GM10248 (cell line): Measurements from ENCODE around the gene LYPD4.

Source experiments
- CTCF ChIA-PET: fragments of 300-600 bp; sonication (Branson Sonifier 250); formaldehyde crosslinking; extraction: SDS; loops from one replicate; lab custom pipeline; 2021; ENCODE audit warnings: antibody characterized with exemption; lab: Yijun Ruan, JAX
- POLR2A ChIA-PET: fragments of 350-650 bp; sonication (Branson Sonifier 250); formaldehyde crosslinking; extraction: SDS; loops from one replicate; lab custom pipeline; 2020; ENCODE audit warnings: antibody characterized with exemption; lab: Yijun Ruan, JAX
- DNase-seq: peaks from one replicate; pipeline ENCODE4 v3.0.0; 2012; ENCODE audit errors: extremely low spot score
- CTCF ChIP-seq: IDR thresholded peaks from 2 replicates; pipeline ENCODE4 v1.5.1; 2012; ENCODE audit warnings: mild to moderate bottlenecking, low read depth; ENCODE audit errors: extremely low read depth, missing control alignments, control extremely low read depth

LYPD4 gene

GRCh38 chr19:41848666-41849065 is 4.2 kb upstream of the LYPD4 start:
- no peak for DNase-seq
- POLR2A ChIA-PET = no interaction called here
- CTCF ChIA-PET = interaction anchor here (0.9 to 3.9 kb wide), 5 partner anchors 11 to 95 kb away, joined by 3 to 21 read pairs (median 5); partner anchors contain the start of gene RPS19
- no peak for TF ChIP-seq CTCF

GRCh38 chr19:41847351-41848105 is 3.0 kb upstream of the LYPD4 start:
- DNase-seq = no peak
- ChIA-PET CTCF (interaction anchor here (1.2 to 1.4 kb wide), 2 partner anchors 12 to 56 kb away, joined by 3 to 4 read pairs; partner anchors contain the start of gene RPS19), POLR2A (no interaction called here)
- no peak for TF ChIP-seq CTCF

GRCh38 chr19:41845051-41845590 is 638 bp upstream of the LYPD4 start:
- no peak for TF ChIP-seq CTCF
- CTCF ChIA-PET = no interaction called here
- DNase-seq = no peak
- POLR2A ChIA-PET = no interaction called here

GRCh38 chr19:41845001-41845050 is 343 bp upstream of the LYPD4 start, which contains the start of gene DMRTC2:
Gene DMRTC2, plus strand, starts transcription at chr19:41845042. Its CDS starts 2,387 bp downstream, at chr19:41847429.
- POLR2A ChIA-PET = no interaction called here
- no peak for TF ChIP-seq CTCF
- CTCF ChIA-PET = no interaction called here
- no peak for DNase-seq

- POLR2A ChIA-PET = interaction anchor here (0.7 kb wide), 1 partner anchor 11 kb away, joined by 4 read pairs; no protein-coding TSS in a partner anchor
- no peak for DNase-seq
Measured at GRCh38 chr19:41843371-41843770, 1.1 kb downstream of the LYPD4 start.

GRCh38 chr19:41839211-41839610 is 5.3 kb downstream of the LYPD4 start:
- no peak for TF ChIP-seq CTCF
- no peak for DNase-seq
- ChIA-PET CTCF (interaction anchor here (0.8 to 2.2 kb wide), 6 partner anchors 18 to 197 kb away, joined by 3 to 7 read pairs (median 4); partner anchors contain the start of genes CEACAM3 and RPS19), POLR2A (no interaction called here)

More at GRCh38 chr19:41843371-41843770, 1.1 kb downstream of the LYPD4 start:
- CTCF ChIA-PET = interaction anchor here (1.0 to 1.8 kb wide), 3 partner anchors 9 to 50 kb away, joined by 3 to 6 read pairs (median 4); no protein-coding TSS in a partner anchor
- TF ChIP-seq CTCF = no peak
